HG03469 (cell line): ENCODE data around the gene ACSBG1.

Experiments
- ATAC-seq: cut with Tn5 transposase; IDR thresholded peaks from one replicate; pipeline ENCODE4 v1.9.1; 2021; ENCODE audit warnings: mild to moderate bottlenecking, moderate library complexity, moderate number of reproducible peaks; ENCODE audit not compliant: unreplicated experiment

ACSBG1 gene

DNA sequence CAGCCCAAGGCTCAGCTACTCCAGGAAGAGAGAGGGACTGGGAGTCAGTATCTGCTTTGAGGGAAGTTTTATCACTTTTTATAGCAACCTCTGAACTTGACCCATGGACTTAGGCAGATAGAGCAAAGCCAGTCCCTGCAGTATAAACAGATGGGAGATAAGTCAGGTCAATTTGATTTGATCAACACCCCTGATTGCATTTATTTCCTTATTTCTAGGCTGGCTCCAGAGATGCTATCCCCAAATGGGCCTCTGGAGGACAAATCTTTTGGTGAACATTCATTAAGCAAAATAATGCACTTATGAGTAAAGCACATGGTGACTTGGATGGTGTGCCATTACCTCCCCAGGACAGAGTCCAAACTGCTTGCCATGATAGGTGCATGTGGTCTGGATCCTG, 94.1 kb downstream of the ACSBG1 start:
- no peak for ATAC-seq

DNA sequence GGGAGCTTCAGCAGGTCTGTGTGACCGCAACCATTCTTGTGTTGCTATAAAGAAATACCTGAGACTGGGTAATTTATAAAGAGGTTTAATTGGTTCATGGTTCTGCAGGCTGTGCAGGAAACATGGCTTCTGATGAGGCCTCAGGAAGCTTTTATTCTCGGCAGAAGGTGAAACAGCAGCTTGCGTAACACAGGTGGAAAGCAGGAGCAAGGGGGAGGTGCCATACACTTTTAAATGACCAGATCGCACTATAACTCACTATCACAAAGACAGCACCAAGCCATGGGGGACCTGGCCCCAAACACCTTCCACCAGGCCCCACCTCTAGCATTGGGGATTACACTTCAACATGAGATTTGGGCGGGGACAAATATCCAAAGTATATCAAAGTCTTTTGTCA, 94.8 kb downstream of the ACSBG1 start:
- ATAC-seq: no peak

DNA sequence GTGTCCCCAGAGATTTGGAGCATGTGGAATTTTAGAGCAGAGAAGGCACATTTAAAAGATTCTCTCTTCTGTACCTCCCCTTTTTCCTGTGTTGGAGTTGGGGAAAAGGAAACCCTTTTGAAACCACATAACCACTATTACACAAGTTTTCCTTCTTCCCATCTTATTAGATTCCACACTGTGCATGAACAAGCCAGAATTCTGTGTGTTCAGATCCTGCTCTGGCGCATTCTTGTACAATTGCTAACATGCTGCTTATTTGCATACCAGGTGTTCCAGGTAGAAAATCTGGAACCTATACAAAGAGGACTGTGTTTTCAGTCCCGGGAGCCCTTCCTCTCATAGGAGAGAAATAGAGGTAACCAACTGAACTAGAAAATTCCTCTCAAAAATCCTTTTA, 100.6 kb downstream of the ACSBG1 start:
- ATAC-seq: no peak

DNA sequence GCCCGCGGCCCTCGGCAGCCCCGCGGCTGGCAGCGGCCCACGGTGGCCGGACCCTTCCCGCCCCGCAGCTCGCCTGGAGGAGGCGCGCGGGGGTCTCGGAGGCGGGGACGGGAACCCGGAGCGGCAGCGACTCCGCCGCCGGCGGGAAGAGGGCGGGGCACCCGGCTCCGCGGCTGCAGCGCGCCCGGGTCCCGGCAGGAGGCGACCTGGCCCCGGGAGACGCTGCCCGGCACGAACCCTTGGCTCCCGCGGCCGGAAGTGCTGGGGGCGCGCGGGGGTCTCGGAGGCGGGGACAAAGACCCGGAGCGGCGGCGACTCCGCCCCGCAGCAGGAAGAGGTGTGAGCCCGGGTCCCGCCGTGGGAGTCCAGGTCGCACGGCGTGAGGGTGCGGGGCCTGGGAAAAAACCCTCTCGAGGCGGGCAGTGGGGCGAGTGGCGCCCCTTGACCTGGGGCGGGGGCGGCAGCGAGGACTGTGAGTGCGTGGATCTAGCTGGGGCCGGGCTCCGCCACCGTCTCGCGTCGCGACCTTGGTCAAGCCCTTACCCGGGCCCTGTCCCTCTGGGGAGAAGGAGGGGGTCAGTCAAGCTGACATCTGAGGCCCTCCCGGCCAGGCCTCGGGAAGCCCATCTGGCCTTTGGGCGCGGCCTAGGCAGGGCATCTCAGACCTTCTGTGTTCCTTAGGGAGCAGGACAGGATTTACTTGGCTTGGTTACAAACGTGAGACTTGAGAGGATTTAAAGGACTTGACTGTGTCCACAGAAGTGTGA, 102.9 kb downstream of the ACSBG1 start, which contains the start of gene CIB2:
Gene CIB2 (minus strand): TSS at position 151 of the 767 bp plus-strand sequence. CDS start 230 bp downstream, outside the sequence.
- ATAC-seq: peak; percentile 41

DNA sequence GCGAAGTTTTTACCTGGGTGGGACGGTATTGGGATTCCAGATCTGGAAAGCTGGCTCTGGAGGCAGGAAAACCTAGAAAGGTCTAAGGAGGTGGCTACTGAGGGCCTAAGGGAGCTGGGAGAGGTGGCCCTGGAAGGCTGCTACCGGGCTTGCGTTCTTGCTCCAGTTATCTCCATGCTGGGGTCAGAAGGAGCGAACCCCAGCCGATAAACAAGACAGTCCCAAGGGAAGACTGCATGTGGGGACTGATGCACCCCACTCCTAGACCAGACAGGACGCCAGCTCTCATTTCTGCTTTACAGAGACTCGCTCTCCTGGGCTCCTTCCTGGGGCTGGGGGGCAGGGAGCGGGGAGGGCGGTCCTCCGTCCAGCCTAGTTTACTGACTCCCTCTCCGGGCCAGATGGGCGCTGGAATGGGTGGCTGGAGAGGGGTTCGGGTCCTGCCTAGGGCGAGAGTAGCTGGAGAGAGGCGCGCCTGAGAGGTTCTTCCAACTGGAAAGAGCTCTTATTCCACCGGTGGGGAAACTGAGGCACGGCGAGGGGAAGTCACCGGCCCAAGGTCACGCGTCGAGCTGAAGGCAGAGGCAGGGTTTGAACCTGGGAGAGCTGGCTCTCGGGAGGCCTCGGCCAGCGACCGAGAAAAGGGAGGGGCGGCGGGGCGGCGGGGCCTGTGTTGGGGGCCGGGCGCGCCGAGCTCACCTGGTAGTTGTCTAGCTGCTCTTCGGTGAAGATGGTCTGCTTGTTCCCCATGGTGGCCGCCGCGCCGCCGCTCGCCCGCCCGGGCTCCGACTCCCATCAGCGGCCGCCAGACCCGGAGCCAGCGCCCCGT, 103.7 kb downstream of the ACSBG1 start:
- ATAC-seq: peak; percentile 24

DNA sequence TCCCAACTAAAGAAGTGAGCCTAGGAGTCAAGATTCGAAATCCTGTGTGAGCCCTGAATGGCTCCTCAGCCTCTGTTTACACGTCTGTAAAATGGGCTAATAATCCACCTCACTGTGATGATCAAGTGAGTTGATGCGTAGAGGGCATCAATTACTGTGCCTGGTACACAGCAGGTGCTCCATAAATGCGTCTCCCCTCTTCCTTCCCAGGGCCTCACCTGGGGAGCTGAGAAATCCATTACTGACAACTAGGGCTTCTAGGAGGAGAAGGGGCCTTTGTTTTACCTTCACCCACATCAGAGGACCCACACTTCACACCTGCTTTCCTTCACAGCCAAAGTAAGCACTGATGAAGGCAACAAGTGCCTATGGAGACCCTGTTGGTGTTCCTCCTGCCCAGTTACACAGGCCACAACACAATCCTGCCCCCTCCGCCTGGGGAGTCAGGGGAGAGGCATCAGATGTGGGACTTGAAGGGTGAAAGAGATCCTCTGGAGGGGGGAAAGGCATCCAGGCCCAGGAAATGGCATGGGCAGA, 104.5 kb downstream of the ACSBG1 start:
- no peak for ATAC-seq

DNA sequence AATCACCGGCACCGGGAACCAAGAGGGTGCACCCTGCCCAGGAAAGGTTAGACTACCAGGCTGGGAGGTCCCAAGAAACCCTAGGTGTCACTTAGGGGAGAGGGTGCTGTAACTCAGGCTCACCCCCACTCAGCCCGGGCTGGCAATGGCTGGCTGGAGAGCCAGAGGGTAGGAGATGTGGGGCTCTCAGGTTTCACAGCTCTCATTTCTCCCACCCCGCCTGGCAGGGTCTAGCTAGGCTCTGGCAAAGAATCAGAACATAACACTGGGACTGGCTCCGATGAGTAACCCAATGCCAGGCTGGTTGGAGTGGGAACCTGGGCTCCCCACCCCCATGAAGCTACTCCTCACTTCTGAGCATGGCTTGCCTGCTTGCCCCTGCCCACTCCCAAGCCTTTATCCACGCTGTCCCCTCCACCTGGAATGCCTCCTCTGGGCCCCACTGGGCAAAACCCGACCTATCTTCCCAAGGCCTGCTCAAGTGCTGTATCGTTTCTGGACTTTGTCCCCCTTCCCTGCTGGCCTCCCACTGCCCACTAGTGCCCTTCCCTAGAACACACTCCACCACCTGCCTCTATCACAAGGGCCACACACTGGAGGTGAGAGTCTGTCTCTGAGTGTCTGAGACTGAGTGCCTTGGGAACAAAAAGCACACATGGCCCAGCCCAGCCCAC, 105.2 kb downstream of the ACSBG1 start:
- ATAC-seq: no peak

DNA sequence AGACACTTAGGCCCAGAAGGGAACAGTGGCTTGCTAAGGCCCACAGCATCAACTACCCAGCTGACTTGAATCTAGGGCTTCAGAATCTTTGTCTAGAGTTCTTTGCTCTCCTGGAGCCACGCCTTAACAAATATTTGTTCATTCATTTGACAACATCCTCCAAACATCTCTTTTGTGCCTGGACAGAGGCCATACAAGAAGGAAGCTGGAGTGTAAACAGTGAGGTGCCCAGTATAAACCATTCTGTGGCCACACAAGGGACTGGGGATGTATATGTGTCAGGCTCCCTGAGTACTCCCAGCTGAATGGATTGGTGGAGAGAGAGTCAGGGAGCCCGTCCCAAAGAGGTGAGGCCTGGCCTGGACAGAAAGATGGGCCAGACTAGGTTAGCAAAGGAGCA, 106.5 kb downstream of the ACSBG1 start:
- no peak for ATAC-seq

DNA sequence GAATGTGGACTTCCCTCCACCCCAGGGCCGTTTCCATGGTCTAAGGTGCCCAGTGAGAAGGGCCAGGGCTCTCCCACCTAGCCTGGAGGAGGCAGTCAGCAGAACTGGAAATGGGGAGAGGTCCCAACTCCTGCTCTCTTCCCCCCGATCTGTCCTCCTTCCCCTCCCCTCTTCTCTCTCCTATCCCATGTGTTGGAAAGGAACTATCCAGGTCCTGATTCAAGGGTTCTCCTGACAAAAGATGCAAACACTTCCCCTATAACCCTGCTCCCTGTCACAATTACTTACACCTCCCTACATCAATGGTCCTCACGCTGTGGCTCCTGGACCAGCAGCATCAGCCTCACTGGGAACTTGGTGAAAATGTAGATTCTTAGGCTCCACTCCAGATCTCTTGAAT, 109.1 kb downstream of the ACSBG1 start:
- ATAC-seq: no peak

DNA sequence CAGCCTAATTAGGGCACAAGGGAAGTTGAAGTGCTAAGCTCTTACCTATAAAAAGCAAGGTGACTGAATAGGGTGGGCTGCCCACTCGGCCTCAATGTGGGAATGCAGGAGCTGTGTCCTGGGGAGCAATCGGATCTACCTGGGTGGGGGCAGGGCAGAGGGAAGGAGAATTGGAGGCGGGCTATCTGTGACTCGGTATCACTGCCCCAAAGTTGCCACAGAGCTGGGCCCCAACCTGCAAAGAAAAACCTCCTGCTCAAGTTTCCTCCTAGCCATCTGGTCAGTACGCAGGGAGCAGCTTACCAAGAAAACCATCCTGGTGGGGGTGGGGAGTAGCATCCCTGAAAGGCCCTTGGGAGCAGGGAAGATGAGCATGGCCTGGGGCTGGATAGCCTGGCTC, 113.8 kb downstream of the ACSBG1 start:
- ATAC-seq: no peak
